HG03159 (cell line): ENCODE results near the gene WNT7B.

ENCODE experiments used
- ATAC-seq: cut with Tn5 transposase; IDR thresholded peaks from one replicate; pipeline ENCODE4 v1.9.1; 2021; ENCODE audit warnings: mild to moderate bottlenecking, moderate library complexity; ENCODE audit not compliant: unreplicated experiment

WNT7B gene

GRCh38 chr22:45977003-45977411, at the start of gene WNT7B:
Gene WNT7B, minus strand, starts transcription at chr22:45977162. Its CDS starts 408 bp downstream, at chr22:45976754.
- ATAC-seq = no peak

- no peak for ATAC-seq
Observed at GRCh38 chr22:46025973-46026898, 49.3 kb upstream of the WNT7B start.

GRCh38 chr22:46025225-46025972, 48.4 kb upstream of the WNT7B start:
- no peak for ATAC-seq

GRCh38 chr22:46024136-46024840, 47.3 kb upstream of the WNT7B start:
- ATAC-seq = no peak

GRCh38 chr22:46023558-46023981, 46.6 kb upstream of the WNT7B start:
- ATAC-seq = no peak

GRCh38 chr22:46022881-46023512, 46.0 kb upstream of the WNT7B start:
- no peak for ATAC-seq

GRCh38 chr22:46021577-46021976, 44.6 kb upstream of the WNT7B start:
- no peak for ATAC-seq

- ATAC-seq = no peak
Observed at GRCh38 chr22:46019351-46019750, 42.4 kb upstream of the WNT7B start.

- ATAC-seq = no peak
Observed at GRCh38 chr22:46018859-46019258, 41.9 kb upstream of the WNT7B start.

GRCh38 chr22:46017166-46017565, 40.2 kb upstream of the WNT7B start:
- no peak for ATAC-seq

- peak; percentile 79 for ATAC-seq
Observed at GRCh38 chr22:46013460-46014416, 36.8 kb upstream of the WNT7B start.

GRCh38 chr22:46012881-46013281, 35.9 kb upstream of the WNT7B start:
- no peak for ATAC-seq

GRCh38 chr22:46012182-46012880, 35.4 kb upstream of the WNT7B start:
- no peak for ATAC-seq

- no peak for ATAC-seq
Observed at GRCh38 chr22:46011627-46012181, 34.7 kb upstream of the WNT7B start.

- ATAC-seq = no peak
Observed at GRCh38 chr22:46010951-46011626, 34.1 kb upstream of the WNT7B start.

- no peak for ATAC-seq
Observed at GRCh38 chr22:46010207-46010867, 33.4 kb upstream of the WNT7B start.

- no peak for ATAC-seq
Observed at GRCh38 chr22:46009730-46010129, 32.8 kb upstream of the WNT7B start.
